Measurements from ENCODE around the gene CENPE.

GRCh38 chr4:103150677-103151076, 47.5 kb downstream of the CENPE start:
- TF ChIP-seq CTCF (IDR thresholded peaks at IDR 0.05) = no peak
- no peak for TF ChIP-seq POLR2AphosphoS5 (IDR thresholded peaks at IDR 0.05)
- no peak for TF ChIP-seq POLR2A (IDR thresholded peaks at IDR 0.05)
- TF ChIP-seq EP300 (IDR thresholded peaks at IDR 0.05) = no peak
